Pancreas (tissue), 10 donors: Measurements from ENCODE around the gene TTBK2. TPM values are rescaled to one million over a fixed set of nuclear protein-coding genes. Genes with fewer than 3 reads are reported as not detected.

Source experiments
- ATAC-seq, 4 donors: fragments of 200-7000 bp; cut with Tn5 transposase; one replicate each; pipeline versions ENCODE4 v1.8.0 to v1.9.1; 2020; ENCODE audit warnings: mild to moderate bottlenecking in 4 of 4, moderate library complexity in 4 of 4
- DNase-seq, 6 donors: peaks; one replicate each; pipeline ENCODE4 v3.0.0-alpha.2; 2020
- FAIRE-seq: peaks from 2 replicates; lab custom pipeline; 2012; peaks lifted over from hg19 to GRCh38; lab: Jason Lieb, UNC
- H3K27ac ChIP-seq, 4 donors: fragments of 200-600 bp; sonication (generic); 1 replicate in 3 of 4; 2 replicates in 1 of 4; pipeline versions ENCODE4 v1.5.0 to v1.8.0; 2020
- H3K27me3 ChIP-seq, 4 donors: fragments of 200-600 bp; one replicate each; pipeline ENCODE4 v1.8.0; 2021
- H3K36me3 ChIP-seq, 3 donors: fragments of 200-600 bp; sonication (generic) in 1 of 3; one replicate each; pipeline versions ENCODE4 v1.5.0 to v1.8.0; 2020 to 2021
- H3K4me1 ChIP-seq, 3 donors: fragments of 200-600 bp; one replicate each; pipeline ENCODE4 v1.8.0; 2021
- H3K4me3 ChIP-seq, 4 donors: fragments of 200-600 bp; sonication (generic) in 2 of 4; one replicate each; pipeline versions ENCODE4 v1.5.0 to v1.8.0; 2020 to 2021
- H3K9me3 ChIP-seq, 4 donors: fragments of 200-600 bp; one replicate each; pipeline ENCODE4 v1.8.0; 2021
- CTCF ChIP-seq, 4 donors: fragments of 200-600 bp; sonication (generic) in 3 of 4; IDR thresholded peaks; one replicate each; pipeline versions ENCODE4 v1.5.0 to v1.8.0; 2021; ENCODE audit warnings: antibody characterized with exemption in 4 of 4
- whole genome bisulfite sequencing, 2 donors: extraction: QIAGEN DNeasy Blood & Tissue Kit; methylation state at CpG; one replicate each; pipeline ENCODE4 v1.1.7; 2013; 5-methylcytosine and 5-hydroxymethylcytosine counted together
- intact Hi-C, 3 donors: fragments of 100-400 bp; cut with DNase I; formaldehyde crosslinking; loops; one replicate each; pipeline versions ENCODE4 v1.11.1 to v1.14.2; 2022
- polyA plus RNA-seq, 2 donors: library from polyadenylated mRNA; stranded (reverse); fragments of 200-250 nt; gene quantifications; one replicate each; pipeline ENCODE4 v1.2.3, GENCODE V29; 2013
- total RNA-seq, 6 donors: library from RNA; stranded (reverse); fragmentation: NEBNext Ultra II Directional in 4 of 6; extraction: Animal tissue kit (Norgen Biotek cat#: 25700) in 4 of 6; gene quantifications; one replicate each; pipeline versions ENCODE4 v1.2.1 to v1.2.4, GENCODE V29; 2021 to 2023
- donor health status: healthy with polysubstance abuse.
- donor health status: DM: no; HTN: no; CAD: no; lungs with moderate emphysema.
- donor health status: DM: no; HTN: no; CAD: no.
- donor health status: control.
- donor health status: control.
- donor health status: Bipolar disorder and iron deficiency.
- donor health status: DM: yes; HTN: yes; CAD: no.
- donor health status: DM: no; HTN: no; CAD: no.
- donor health status: DM: no; HTN: no; CAD: no.
- donor health status: DM: yes; HTN: yes; CAD: no.

TTBK2 gene
- total and polyA plus RNA-seq, 8 donors: 1.7 to 8.5 (median 4.8) TPM

GRCh38 chr15:42940527-42940926, 19.9 kb upstream of the TTBK2 start:
- H3K27ac ChIP-seq: no peak overlapping the region
- ATAC-seq (no peak), DNase-seq (no peak), FAIRE-seq (no peak)
- no peak overlapping the region for H3K4me3 ChIP-seq
- intact Hi-C loops: no loop called here
- no peaks in the 10 kb centered on the region for H3K4me1 ChIP-seq
- H3K36me3 ChIP-seq: peaks cover 0 to 10% (median 2%) of the 10 kb centered on the region in 3 donors
- whole genome bisulfite sequencing, 2 donors: 68 to 69% methylated on average over 1 of the region's 1 CpG
- TF ChIP-seq CTCF (IDR thresholded peaks at IDR 0.05): no peak
- H3K27me3 ChIP-seq: no peaks in the 10 kb centered on the region
- no peaks in the 10 kb centered on the region for H3K9me3 ChIP-seq

- intact Hi-C loops: no loop called here
- no peak for TF ChIP-seq CTCF (IDR thresholded peaks at IDR 0.05)
Measured at GRCh38 chr15:42939841-42940240, 19.3 kb upstream of the TTBK2 start.

GRCh38 chr15:42937143-42937542, 16.6 kb upstream of the TTBK2 start:
- TF ChIP-seq CTCF (IDR thresholded peaks at IDR 0.05): no peak
- intact Hi-C loops: no loop called here
- no peak for ATAC-seq

More at GRCh38 chr15:42939841-42940240, 19.3 kb upstream of the TTBK2 start:
- FAIRE-seq (no peak), DNase-seq (no peak), ATAC-seq (no peak)
- no peak overlapping the region for H3K27ac ChIP-seq
- H3K4me1 ChIP-seq: no peaks in the 10 kb centered on the region
- H3K36me3 ChIP-seq: peaks cover 0 to 6% (median 2%) of the 10 kb centered on the region in 3 donors
- H3K27me3 ChIP-seq: no peaks in the 10 kb centered on the region
- no peak overlapping the region for H3K4me3 ChIP-seq
- 94 to 95% methylated on average over 8 of the region's 8 CpGs for WGBS, 2 donors
- no peaks in the 10 kb centered on the region for H3K9me3 ChIP-seq

GRCh38 chr15:42933886-42934667, 13.5 kb upstream of the TTBK2 start:
- H3K36me3 ChIP-seq: no peaks in the 10 kb centered on the region
- no peak overlapping the region for H3K27ac ChIP-seq
- WGBS, 2 donors: 75 to 80% methylated on average over 7 of the region's 7 CpGs
- intact Hi-C loops: no loop called here
- TF ChIP-seq CTCF (IDR thresholded peaks at IDR 0.05): no peak
- no peaks in the 10 kb centered on the region for H3K27me3 ChIP-seq
- no peak overlapping the region for H3K4me3 ChIP-seq
- no peak for FAIRE-seq
- DNase-seq: no peak
- no peaks in the 10 kb centered on the region for H3K4me1 ChIP-seq
- H3K9me3 ChIP-seq: no peaks in the 10 kb centered on the region
- no peak for ATAC-seq

More at GRCh38 chr15:42937143-42937542, 16.6 kb upstream of the TTBK2 start:
- Histone ChIP-seq H3K4me1 (no peaks in the 10 kb centered on the region), H3K4me3 (no peak overlapping the region), H3K9me3 (no peaks in the 10 kb centered on the region), H3K27me3 (no peaks in the 10 kb centered on the region), H3K36me3 (no peaks in the 10 kb centered on the region), H3K27ac (no peak overlapping the region)
- FAIRE-seq (no peak), DNase-seq (no peak)

GRCh38 chr15:42932833-42933515, 12.4 kb upstream of the TTBK2 start:
- Histone ChIP-seq H3K4me1 (no peaks in the 10 kb centered on the region), H3K27me3 (no peaks in the 10 kb centered on the region), H3K9me3 (no peaks in the 10 kb centered on the region), H3K4me3 (no peak overlapping the region), H3K27ac (no peak overlapping the region), H3K36me3 (no peaks in the 10 kb centered on the region)
- TF ChIP-seq CTCF (IDR thresholded peaks at IDR 0.05): no peak
- intact Hi-C loops: no loop called here
- WGBS, 2 donors: 86 to 98% methylated on average over 2 of the region's 2 CpGs
- FAIRE-seq (no peak), DNase-seq (no peak), ATAC-seq (no peak)
